Measurements from ENCODE around the gene PIGZ. TPM values are rescaled to one million over a fixed set of nuclear protein-coding genes. Genes with fewer than 3 reads are reported as not detected.
A peak's percentile ranks its signal among the peaks of the same experiment; 100 is the strongest.

The PIGZ gene
- total and polyA plus RNA-seq, 9 of the 15 experiments (the other 6 are each of a cell fraction or from before 2014, with no cell fraction given), result 0.15 to 1.8 (median 0.76) TPM

GRCh38 chr3:196996454-196997265, 28.0 kb upstream of the PIGZ start:
- H3K27ac ChIP-seq (ENCODE audit: extremely low read depth, low read depth, low read length), result no peak overlapping the region
- ATAC-seq (no peak), FAIRE-seq (no peak), DNase-seq (ENCODE audit: extremely low read depth in 1 of 4, low spot score in 3 of 4) (no peak)
- intact Hi-C loops (cut with micrococcal nuclease), result no loop called here
- no peaks in the 10 kb centered on the region for H3K27me3 ChIP-seq (ENCODE audit: control insufficient read depth in 2 of 2, insufficient read depth in 2 of 2, low read length in 2 of 2)
- H3K79me2 ChIP-seq (ENCODE audit: control insufficient read depth, insufficient read depth, low read length), result no peaks in the 10 kb centered on the region
- no peaks in the 10 kb centered on the region for H3K9me3 ChIP-seq (replicated peaks; ENCODE audit: control insufficient read depth, insufficient read depth, low read depth, low read length)
- CTCF ChIA-PET (ENCODE audit: low intra/inter-chr PET ratio), result no interaction called here
- H3K4me3 ChIP-seq, result no peak overlapping the region
- POLR2A ChIA-PET, result interaction anchor here (0.6 to 1.7 kb wide), 4 partner anchors 33 to 668 kb away, joined by 3 to 4 read pairs (median 3); partner anchors contain the start of gene MELTF
- no TSS peak for BruUV-seq (replicated peaks)
- no peaks in the 10 kb centered on the region for H3K9me1 ChIP-seq (ENCODE audit: control insufficient read depth, insufficient read depth, low read length)
- TF ChIP-seq ZNF551 (CRISPR knock-in tag; IDR thresholded peaks at IDR 0.05) (no peak), POLR2H (tag; IDR thresholded peaks at IDR 0.05; ENCODE audit: low read depth) (no peak), TARDBP (IDR thresholded peaks at IDR 0.05) (no peak), POLR2AphosphoS5 (IDR thresholded peaks at IDR 0.05; ENCODE audit: control insufficient read depth, insufficient read depth, low read depth, low read length) (no peak), U2AF2 (optimal IDR thresholded peaks at IDR 0.05; ENCODE audit: low read depth, low read length) (no peak), TBP (optimal IDR thresholded peaks at IDR 0.05; ENCODE audit: low read depth, low read length) (no peak), SAFB (IDR thresholded peaks at IDR 0.05; ENCODE audit: borderline replicate concordance, low read depth, low read length) (no peak), CBX3 (IDR thresholded peaks at IDR 0.05; ENCODE audit: borderline replicate concordance in 1 of 2, low read length in 2 of 2) (no peak), ATF7 (IDR thresholded peaks at IDR 0.05) (no peak), MECOM (CRISPR knock-in tag; IDR thresholded peaks at IDR 0.05) (no peak), MED1 (CRISPR knock-in tag; IDR thresholded peaks at IDR 0.05; ENCODE audit: borderline replicate concordance) (no peak), TCF15 (CRISPR knock-in tag; IDR thresholded peaks at IDR 0.05) (no peak), POU5F1 (IDR thresholded peaks at IDR 0.05; ENCODE audit: borderline replicate concordance, low read depth, low read length, partially characterized antibody) (no peak), SIRT6 (IDR thresholded peaks at IDR 0.05; ENCODE audit: low read depth, low read length) (no peak), ZNF274 (IDR thresholded peaks at IDR 0.05; ENCODE audit: borderline replicate concordance, low read depth, low read length) (no peak), ZNF146 (CRISPR knock-in tag; IDR thresholded peaks at IDR 0.05; ENCODE audit: unreplicated experiment) (no peak), RERE (CRISPR knock-in tag; IDR thresholded peaks at IDR 0.05; ENCODE audit: borderline replicate concordance) (no peak)
- no peaks in the 10 kb centered on the region for H3K36me3 ChIP-seq (ENCODE audit: control insufficient read depth, insufficient read depth, low read length)
- H3K9ac ChIP-seq (ENCODE audit: insufficient read depth in 1 of 2, low read depth in 2 of 2, low read length in 2 of 2), result peak overlapping the region in 1 of 2 experiments; percentile 30; a peak in 1 of 4 replicates
- no peak overlapping the region for H2AFZ ChIP-seq (ENCODE audit: low read depth, low read length)
- in situ Hi-C loops (cut with MboI), result loop anchor here (25.0 kb wide), 1 partner anchor 516 kb away; no protein-coding TSS in a partner anchor
- peaks cover 0 to 23% of the 10 kb centered on the region in 2 experiments; a peak in 2 of 5 replicates for H3K4me1 ChIP-seq (replicated peaks in 1 of 2; ENCODE audit: control insufficient read depth in 2 of 2, insufficient read depth in 2 of 2, low read length in 2 of 2)
- H3K4me2 ChIP-seq (ENCODE audit: insufficient read depth, low read length), result no peak overlapping the region
- 56% methylated on average over 16 of the region's 17 CpGs for WGBS (ENCODE audit: insufficient coverage, low coverage, missing lambda C conversion rate)
- H4K20me1 ChIP-seq (replicated peaks; ENCODE audit: control insufficient read depth, insufficient read depth, low read length), result no peaks in the 10 kb centered on the region
